CD4-positive, alpha-beta memory T cell (primary cell): Measurements from ENCODE around the gene PEPD. TPM values are rescaled to one million over a fixed set of nuclear protein-coding genes. Genes with fewer than 3 reads are reported as not detected.
A peak's percentile ranks its signal among the peaks of the same experiment; 100 is the strongest.

Experiments
- CTCF ChIA-PET: fragments of 350-600 bp; sonication (Branson Sonifier 250); formaldehyde crosslinking; loops from one replicate; lab custom pipeline; 2021; ENCODE audit warnings: inconsistent platforms; ENCODE audit not compliant: partially characterized antibody; lab: Charles Lee
- POLR2A ChIA-PET: fragments of 350-600 bp; sonication (Branson Sonifier 250); formaldehyde crosslinking; loops from one replicate; lab custom pipeline; 2021; ENCODE audit not compliant: partially characterized antibody; lab: Charles Lee
- DNase-seq, 5 donors: peaks; one replicate each; pipeline versions ENCODE4 v3.0.0 to v3.0.0-alpha.2; 2020 to 2022; ENCODE audit warnings: mixed read lengths in 1 of 5
- H3K27ac ChIP-seq: one replicate; pipeline ENCODE4 v1.7.0; 2013; ENCODE audit warnings: low read depth, low read length
- H3K27me3 ChIP-seq: 2 replicates; pipeline ENCODE4 v1.7.0; 2013; ENCODE audit warnings: mild to moderate bottlenecking, low read length, moderate library complexity; ENCODE audit not compliant: insufficient read depth
- H3K36me3 ChIP-seq: 2 replicates; pipeline ENCODE4 v1.7.0; 2013; ENCODE audit warnings: mild to moderate bottlenecking, low read length, moderate library complexity; ENCODE audit not compliant: insufficient read depth
- H3K4me1 ChIP-seq: 2 replicates; pipeline ENCODE4 v1.7.0; 2013; ENCODE audit warnings: mild to moderate bottlenecking, low read length, moderate library complexity; ENCODE audit not compliant: insufficient read depth
- H3K4me3 ChIP-seq, 2 donors: one replicate each; pipeline ENCODE4 v1.7.0; 2013; ENCODE audit warnings: low read length in 2 of 2, mild to moderate bottlenecking in 1 of 2
- H3K9me3 ChIP-seq, 2 donors: one replicate each; pipeline ENCODE4 v1.7.0; 2013; ENCODE audit warnings: low read length in 2 of 2, control low read depth in 1 of 2; ENCODE audit not compliant: control insufficient read depth in 1 of 2
- H3K27ac Mint-ChIP-seq, 7 donors: one replicate each; pipeline ENCODE4 v1.8.0; 2020 to 2021; ENCODE audit warnings: mixed read lengths in 7 of 7, mild to moderate bottlenecking in 6 of 7, inconsistent platforms in 3 of 7, moderate library complexity in 3 of 7
- H3K27me3 Mint-ChIP-seq, 2 donors: one replicate each; pipeline ENCODE4 v1.8.0; 2020 to 2021; ENCODE audit warnings: mixed read lengths in 2 of 2
- H3K36me3 Mint-ChIP-seq, 2 donors: one replicate each; pipeline ENCODE4 v1.8.0; 2020 to 2021; ENCODE audit warnings: mixed read lengths in 2 of 2, inconsistent platforms in 1 of 2, mild to moderate bottlenecking in 1 of 2
- H3K4me1 Mint-ChIP-seq, 4 donors: one replicate each; pipeline ENCODE4 v1.8.0; 2020 to 2021; ENCODE audit warnings: mixed read lengths in 4 of 4, mild to moderate bottlenecking in 1 of 4
- H3K4me3 Mint-ChIP-seq, 8 donors: one replicate each; pipeline ENCODE4 v1.8.0; 2020 to 2021; ENCODE audit warnings: mixed read lengths in 8 of 8, mild to moderate bottlenecking in 7 of 8, moderate library complexity in 6 of 8, inconsistent platforms in 3 of 8
- H3K9me3 Mint-ChIP-seq, 8 donors: one replicate each; pipeline ENCODE4 v1.8.0; 2020 to 2021; ENCODE audit warnings: mixed read lengths in 8 of 8, mild to moderate bottlenecking in 5 of 8, inconsistent platforms in 3 of 8, moderate library complexity in 1 of 8
- intact Hi-C: fragments of 100-400 bp; cut with micrococcal nuclease; formaldehyde crosslinking; loops from one replicate; pipeline ENCODE4 v1.15.1; 2023
- polyA plus RNA-seq, 2 donors: library from polyadenylated mRNA; unstranded; fragments of 300-500 nt; fragmentation: Illumina TruSeq; gene quantifications; one replicate each; pipeline ENCODE4 v1.2.3, GENCODE V29; 2021
- total RNA-seq, 2 experiments: library from RNA; stranded (reverse); gene quantifications; one replicate each; pipeline ENCODE4 v1.2.3, GENCODE V29; 2021

PEPD gene
- total and polyA plus RNA-seq, 4 experiments from 2014 or later, result 27.6 to 213 (median 77.8) TPM

GRCh38 chr19:33460221-33460908 is 61.2 kb downstream of the PEPD start:
- H3K27ac Mint-ChIP-seq, result peak overlapping the region in 1 of 7 donors; percentile 27
- no peaks in the 10 kb centered on the region for H3K9me3 Mint-ChIP-seq
- no peaks in the 10 kb centered on the region for H3K36me3 ChIP-seq
- no peaks in the 10 kb centered on the region for H3K9me3 ChIP-seq
- no peaks in the 10 kb centered on the region for H3K27me3 Mint-ChIP-seq
- H3K4me1 ChIP-seq, result no peaks in the 10 kb centered on the region
- no peak overlapping the region for H3K4me3 ChIP-seq
- ChIA-PET POLR2A (no interaction called here), CTCF (no interaction called here)
- intact Hi-C loops, result no loop called here
- no peak overlapping the region for H3K27ac ChIP-seq
- H3K4me3 Mint-ChIP-seq, result no peak overlapping the region
- H3K27me3 ChIP-seq, result no peaks in the 10 kb centered on the region
- no peak for DNase-seq
- peaks cover 12 to 19% of the 10 kb centered on the region in 2 donors for H3K36me3 Mint-ChIP-seq
- H3K4me1 Mint-ChIP-seq, result peaks cover 0 to 4% (median 0%) of the 10 kb centered on the region in 4 donors

DNA sequence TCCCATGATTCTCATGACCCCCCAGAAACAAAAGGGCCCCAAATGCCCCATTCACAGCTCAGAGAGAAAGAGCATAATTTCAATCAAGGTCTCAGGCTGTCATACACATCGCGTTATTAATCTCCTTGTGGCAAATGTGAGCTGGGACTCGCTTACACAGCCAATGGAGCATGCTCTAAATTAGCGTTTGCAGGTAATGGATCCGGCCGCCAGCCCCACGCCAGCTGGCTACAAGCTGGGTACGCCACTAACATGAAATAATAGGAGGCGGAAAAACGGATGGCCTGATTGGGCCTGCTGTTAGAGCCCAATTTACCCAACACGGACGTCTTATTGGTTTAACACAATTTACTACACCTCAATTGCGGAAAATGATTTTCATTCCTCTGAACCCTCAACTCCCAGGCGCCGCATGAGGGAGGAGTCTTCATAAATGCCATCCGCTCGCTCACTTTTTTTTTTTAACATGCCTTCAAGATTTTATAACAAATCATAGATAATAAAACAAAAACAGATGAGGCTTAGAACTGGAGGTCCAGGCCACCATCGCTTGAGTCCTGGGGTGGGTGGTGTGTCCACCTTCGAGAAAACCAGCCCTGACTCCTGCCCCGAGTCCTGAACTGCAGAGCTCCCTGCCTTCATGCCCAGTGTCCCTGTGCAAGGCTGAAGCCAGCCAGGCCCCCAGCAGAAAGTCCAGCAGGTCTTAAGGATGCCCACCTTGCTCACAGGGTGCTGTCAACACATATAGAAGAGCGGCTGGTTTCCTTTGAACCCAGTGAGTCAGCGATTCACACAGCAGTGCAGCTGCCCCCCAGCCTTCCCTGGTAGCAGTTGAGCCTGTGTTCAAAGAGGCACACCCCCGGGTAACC is 62.1 kb downstream of the PEPD start:
- intact Hi-C loops, result no loop called here
- Mint-ChIP-seq H3K4me3 (no peak overlapping the region), H3K27me3 (no peaks in the 10 kb centered on the region), H3K9me3 (no peaks in the 10 kb centered on the region), H3K27ac (peak overlapping the region in 1 of 7 donors; percentile 27), H3K36me3 (peaks cover 12 to 18% of the 10 kb centered on the region in 2 donors), H3K4me1 (peaks cover 0 to 4% (median 0%) of the 10 kb centered on the region in 4 donors)
- Histone ChIP-seq H3K27ac (no peak overlapping the region), H3K36me3 (no peaks in the 10 kb centered on the region), H3K4me3 (no peak overlapping the region), H3K27me3 (no peaks in the 10 kb centered on the region), H3K9me3 (no peaks in the 10 kb centered on the region), H3K4me1 (no peaks in the 10 kb centered on the region)
- ChIA-PET POLR2A (no interaction called here), CTCF (no interaction called here)
- no peak for DNase-seq

DNA sequence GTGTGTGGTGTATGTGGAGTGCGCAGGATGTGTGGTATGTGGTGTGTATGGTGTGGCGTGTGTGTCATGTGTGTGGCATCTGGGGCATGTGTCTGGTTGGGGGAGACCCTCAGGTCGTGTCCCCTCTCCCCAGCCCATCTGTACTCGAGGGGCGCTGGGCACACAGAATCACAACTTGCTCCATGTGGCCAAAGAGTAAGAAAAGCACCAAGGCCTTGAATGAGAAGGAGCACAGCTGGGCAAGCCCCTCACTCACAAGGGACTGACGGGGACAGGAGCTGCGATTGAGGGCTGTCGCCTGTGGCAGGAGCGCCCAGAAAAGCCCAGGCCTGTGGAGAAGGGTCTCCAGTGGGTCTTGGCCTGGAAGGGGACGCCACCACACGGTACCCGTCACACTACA is 62.8 kb downstream of the PEPD start:
- no peaks in the 10 kb centered on the region for H3K27me3 ChIP-seq
- no peaks in the 10 kb centered on the region for H3K9me3 Mint-ChIP-seq
- no peak overlapping the region for H3K27ac Mint-ChIP-seq
- H3K4me3 ChIP-seq, result no peak overlapping the region
- intact Hi-C loops, result no loop called here
- ChIA-PET CTCF (no interaction called here), POLR2A (no interaction called here)
- H3K27ac ChIP-seq, result no peak overlapping the region
- no peak for DNase-seq
- H3K4me1 ChIP-seq, result no peaks in the 10 kb centered on the region
- no peak overlapping the region for H3K4me3 Mint-ChIP-seq
- H3K27me3 Mint-ChIP-seq, result no peaks in the 10 kb centered on the region
- H3K9me3 ChIP-seq, result no peaks in the 10 kb centered on the region
- H3K36me3 Mint-ChIP-seq, result peaks cover 12 to 18% of the 10 kb centered on the region in 2 donors
- peaks cover 0 to 4% (median 0%) of the 10 kb centered on the region in 4 donors for H3K4me1 Mint-ChIP-seq
- no peaks in the 10 kb centered on the region for H3K36me3 ChIP-seq

GRCh38 chr19:33458171-33458633 is 63.4 kb downstream of the PEPD start:
- H3K9me3 ChIP-seq, result no peaks in the 10 kb centered on the region
- H3K27ac ChIP-seq, result no peak overlapping the region
- Mint-ChIP-seq H3K4me1 (peaks cover 0 to 4% (median 0%) of the 10 kb centered on the region in 4 donors), H3K27ac (no peak overlapping the region), H3K27me3 (no peaks in the 10 kb centered on the region), H3K36me3 (peaks cover 10 to 16% of the 10 kb centered on the region in 2 donors), H3K4me3 (no peak overlapping the region), H3K9me3 (no peaks in the 10 kb centered on the region)
- no peaks in the 10 kb centered on the region for H3K36me3 ChIP-seq
- ChIA-PET POLR2A (no interaction called here), CTCF (no interaction called here)
- intact Hi-C loops, result no loop called here
- H3K4me1 ChIP-seq, result no peaks in the 10 kb centered on the region
- H3K4me3 ChIP-seq, result no peak overlapping the region
- no peaks in the 10 kb centered on the region for H3K27me3 ChIP-seq
- no peak for DNase-seq

GRCh38 chr19:33456845-33457220 is 64.8 kb downstream of the PEPD start:
- Mint-ChIP-seq H3K4me3 (no peak overlapping the region), H3K27me3 (no peaks in the 10 kb centered on the region), H3K4me1 (peaks cover 0 to 4% (median 0%) of the 10 kb centered on the region in 4 donors), H3K36me3 (peaks cover 5 to 8% of the 10 kb centered on the region in 2 donors), H3K9me3 (no peaks in the 10 kb centered on the region), H3K27ac (no peak overlapping the region)
- Histone ChIP-seq H3K27me3 (no peaks in the 10 kb centered on the region), H3K4me3 (no peak overlapping the region), H3K9me3 (no peaks in the 10 kb centered on the region), H3K36me3 (no peaks in the 10 kb centered on the region), H3K4me1 (no peaks in the 10 kb centered on the region), H3K27ac (no peak overlapping the region)
- intact Hi-C loops, result no loop called here
- ChIA-PET POLR2A (no interaction called here), CTCF (no interaction called here)
- no peak for DNase-seq

DNA sequence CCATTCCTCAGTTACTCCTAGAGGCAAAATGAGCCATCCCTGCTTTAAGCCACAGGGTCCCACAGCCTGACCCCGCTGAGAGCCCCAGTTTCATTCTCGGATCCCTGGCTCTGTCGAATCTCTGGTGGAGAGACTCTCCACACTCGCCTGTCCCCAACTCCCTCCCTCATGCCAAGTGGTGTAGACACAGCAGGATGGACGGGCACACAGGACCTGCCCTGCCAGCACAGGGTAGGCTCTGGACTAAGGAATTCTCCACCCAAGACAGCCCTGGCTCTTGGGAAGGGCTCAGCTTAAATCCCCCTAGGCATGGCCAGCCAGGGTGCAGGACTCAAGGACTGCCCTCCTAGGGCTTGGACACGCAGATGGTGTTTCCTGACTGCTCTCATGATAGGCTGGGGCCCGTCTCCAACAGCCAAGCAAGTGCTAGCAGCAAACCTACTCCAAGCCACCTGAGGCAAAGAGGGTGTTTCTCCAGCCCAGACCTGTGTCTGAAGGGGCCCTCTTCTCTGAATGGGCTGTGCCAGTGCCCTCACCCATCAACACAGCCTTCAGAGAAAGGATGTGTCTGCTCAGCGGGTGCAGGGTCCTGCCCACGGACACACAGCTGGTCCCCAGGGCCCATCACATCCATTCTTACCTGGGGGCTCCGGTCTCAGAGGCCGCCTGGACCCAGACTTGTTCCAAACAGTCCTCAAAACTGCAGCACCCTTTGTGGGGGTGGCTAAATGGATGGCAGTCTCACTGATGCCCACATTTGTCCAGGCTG is 65.3 kb downstream of the PEPD start:
- CTCF ChIA-PET, result no interaction called here
- H3K27ac Mint-ChIP-seq, result peak overlapping the region in 3 of 7 donors; percentile 20 to 65 (median 40)
- no peaks in the 10 kb centered on the region for H3K27me3 ChIP-seq
- no peak overlapping the region for H3K27ac ChIP-seq
- DNase-seq, result no peak
- H3K4me1 ChIP-seq, result no peaks in the 10 kb centered on the region
- H3K36me3 Mint-ChIP-seq, result peaks cover 4 to 8% of the 10 kb centered on the region in 2 donors
- no peak overlapping the region for H3K4me3 Mint-ChIP-seq
- POLR2A ChIA-PET, result no interaction called here
- intact Hi-C loops, result no loop called here
- no peaks in the 10 kb centered on the region for H3K27me3 Mint-ChIP-seq
- no peaks in the 10 kb centered on the region for H3K9me3 ChIP-seq
- no peaks in the 10 kb centered on the region for H3K36me3 ChIP-seq
- peaks cover 0 to 4% (median 0%) of the 10 kb centered on the region in 4 donors for H3K4me1 Mint-ChIP-seq
- H3K4me3 ChIP-seq, result no peak overlapping the region
- no peaks in the 10 kb centered on the region for H3K9me3 Mint-ChIP-seq

DNA sequence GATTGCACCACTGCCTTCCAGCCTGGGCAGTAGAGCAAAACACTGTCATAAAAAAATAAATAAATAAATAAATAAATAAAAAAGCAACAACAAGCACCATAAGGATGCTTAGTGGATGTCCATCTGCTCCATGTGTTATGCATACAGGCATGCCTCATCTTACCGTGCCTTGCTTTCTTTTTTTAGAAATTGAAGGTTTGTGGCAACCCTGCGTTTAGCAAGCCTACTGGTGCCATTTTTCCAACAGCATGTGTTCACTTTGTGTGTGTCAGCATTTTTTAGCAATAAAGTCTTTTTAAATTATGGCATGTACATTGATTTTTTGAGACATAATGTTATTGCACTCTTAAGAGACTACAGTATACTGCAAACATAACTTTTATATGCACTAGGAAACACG is 68.3 kb downstream of the PEPD start:
- CTCF ChIA-PET, result interaction anchor here (2.8 kb wide), 1 partner anchor 23 kb away, joined by 9 read pairs; no protein-coding TSS in a partner anchor

More for the DNA sequence above, 68.3 kb downstream of the PEPD start:
- no peak for DNase-seq
- no peaks in the 10 kb centered on the region for H3K9me3 Mint-ChIP-seq
- H3K27me3 Mint-ChIP-seq, result no peaks in the 10 kb centered on the region
- peaks cover 4 to 12% of the 10 kb centered on the region in 2 donors for H3K36me3 Mint-ChIP-seq
- Histone ChIP-seq H3K4me3 (no peak overlapping the region), H3K9me3 (no peaks in the 10 kb centered on the region), H3K27ac (no peak overlapping the region), H3K36me3 (no peaks in the 10 kb centered on the region), H3K4me1 (no peaks in the 10 kb centered on the region), H3K27me3 (no peaks in the 10 kb centered on the region)
- no peak overlapping the region for H3K4me3 Mint-ChIP-seq
- no peak overlapping the region for H3K27ac Mint-ChIP-seq
- intact Hi-C loops, result no loop called here
- POLR2A ChIA-PET, result no interaction called here
- peaks cover 0 to 4% (median 0%) of the 10 kb centered on the region in 4 donors for H3K4me1 Mint-ChIP-seq
